Fibroblast of mammary gland (primary cell): ENCODE data around the gene TMEM80.

ENCODE experiments used
- DNase-seq: peaks from one replicate; pipeline ENCODE4 v3.0.0-alpha.2; 2010; ENCODE audit warnings: low read depth
- H3K4me3 ChIP-seq: 2 replicates; pipeline ENCODE4 v1.5.1; 2011; ENCODE audit warnings: low read depth, mild to moderate bottlenecking, low read length, moderate library complexity; ENCODE audit not compliant: control insufficient read depth
- TF ChIP-seq, protein P1 (sequence below): conservative IDR thresholded peaks from 2 replicates; pipeline ENCODE4 v1.5.1; 2011; ENCODE audit warnings: low read depth, low read length, inconsistent platforms; ENCODE audit not compliant: control insufficient read depth, insufficient read depth

Gene TMEM80

DNA sequence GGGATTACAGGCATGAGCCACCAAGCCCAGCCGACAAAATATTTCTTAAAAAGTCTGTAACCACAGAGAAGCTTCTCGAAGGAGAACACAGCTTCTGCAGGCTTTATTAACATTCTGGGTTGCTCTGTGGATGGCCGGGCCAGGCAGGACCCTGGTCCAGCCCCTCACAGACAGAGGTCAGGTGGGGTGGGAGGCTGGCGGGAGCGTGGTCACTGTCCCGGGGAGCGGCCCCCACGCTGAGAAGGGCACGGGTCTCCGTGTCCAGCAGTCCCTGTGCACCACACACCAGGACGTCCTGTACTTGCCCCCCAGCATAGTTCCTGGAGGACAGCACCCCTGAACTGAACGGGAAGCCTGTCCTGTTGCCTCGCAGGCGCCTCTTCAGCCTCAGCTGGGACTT, 39.2 kb upstream of the TMEM80 start:
- no peak for DNase-seq
- H3K4me3 ChIP-seq: no peak overlapping the region
- TF ChIP-seq, protein P1, sequence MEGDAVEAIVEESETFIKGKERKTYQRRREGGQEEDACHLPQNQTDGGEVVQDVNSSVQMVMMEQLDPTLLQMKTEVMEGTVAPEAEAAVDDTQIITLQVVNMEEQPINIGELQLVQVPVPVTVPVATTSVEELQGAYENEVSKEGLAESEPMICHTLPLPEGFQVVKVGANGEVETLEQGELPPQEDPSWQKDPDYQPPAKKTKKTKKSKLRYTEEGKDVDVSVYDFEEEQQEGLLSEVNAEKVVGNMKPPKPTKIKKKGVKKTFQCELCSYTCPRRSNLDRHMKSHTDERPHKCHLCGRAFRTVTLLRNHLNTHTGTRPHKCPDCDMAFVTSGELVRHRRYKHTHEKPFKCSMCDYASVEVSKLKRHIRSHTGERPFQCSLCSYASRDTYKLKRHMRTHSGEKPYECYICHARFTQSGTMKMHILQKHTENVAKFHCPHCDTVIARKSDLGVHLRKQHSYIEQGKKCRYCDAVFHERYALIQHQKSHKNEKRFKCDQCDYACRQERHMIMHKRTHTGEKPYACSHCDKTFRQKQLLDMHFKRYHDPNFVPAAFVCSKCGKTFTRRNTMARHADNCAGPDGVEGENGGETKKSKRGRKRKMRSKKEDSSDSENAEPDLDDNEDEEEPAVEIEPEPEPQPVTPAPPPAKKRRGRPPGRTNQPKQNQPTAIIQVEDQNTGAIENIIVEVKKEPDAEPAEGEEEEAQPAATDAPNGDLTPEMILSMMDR: no peak

DNA sequence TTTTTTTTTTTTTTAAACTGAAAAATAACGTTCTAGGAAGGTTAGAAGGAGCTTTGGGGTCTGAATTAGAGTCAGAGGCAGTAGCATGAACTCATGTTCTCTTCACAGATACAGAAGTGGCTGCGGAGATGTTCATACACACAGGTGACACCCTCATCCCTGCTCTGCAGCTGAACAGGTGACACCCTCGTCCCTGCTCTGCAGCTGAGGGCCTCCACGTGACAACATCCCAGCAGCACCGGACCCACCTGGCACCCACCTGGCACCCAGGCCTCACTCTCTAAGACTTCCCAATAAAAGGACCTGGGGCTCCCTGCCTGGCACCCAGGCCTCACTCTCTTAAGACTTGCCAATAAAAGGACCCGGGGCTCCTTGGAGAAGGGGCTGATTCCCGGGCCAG, 38.8 kb upstream of the TMEM80 start:
- no peak for DNase-seq
- TF ChIP-seq, protein P1: no peak
- H3K4me3 ChIP-seq: no peak overlapping the region

DNA sequence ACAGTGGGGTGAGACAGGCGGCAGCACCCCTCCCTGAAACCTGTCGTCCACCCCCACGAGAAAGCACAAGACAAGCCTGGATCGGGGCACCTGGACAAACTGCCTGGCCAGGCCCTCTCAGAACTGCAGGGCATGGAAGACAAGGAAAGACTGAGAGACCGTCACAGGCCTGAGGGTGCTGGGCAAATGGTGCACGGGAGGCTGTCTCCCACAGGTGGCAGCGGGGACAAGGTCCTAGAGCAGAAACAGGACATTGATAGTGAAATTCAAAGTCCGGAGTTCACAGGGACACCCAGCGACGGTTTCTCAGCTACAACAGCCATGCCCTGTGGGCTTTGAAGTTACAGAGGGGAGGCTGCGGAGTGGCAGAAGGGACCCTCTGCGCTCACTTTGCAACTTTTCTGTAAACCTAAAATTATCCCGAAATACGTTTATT, 37.9 kb upstream of the TMEM80 start:
- no peak overlapping the region for H3K4me3 ChIP-seq
- no peak for DNase-seq
- TF ChIP-seq, protein P1: no peak

DNA sequence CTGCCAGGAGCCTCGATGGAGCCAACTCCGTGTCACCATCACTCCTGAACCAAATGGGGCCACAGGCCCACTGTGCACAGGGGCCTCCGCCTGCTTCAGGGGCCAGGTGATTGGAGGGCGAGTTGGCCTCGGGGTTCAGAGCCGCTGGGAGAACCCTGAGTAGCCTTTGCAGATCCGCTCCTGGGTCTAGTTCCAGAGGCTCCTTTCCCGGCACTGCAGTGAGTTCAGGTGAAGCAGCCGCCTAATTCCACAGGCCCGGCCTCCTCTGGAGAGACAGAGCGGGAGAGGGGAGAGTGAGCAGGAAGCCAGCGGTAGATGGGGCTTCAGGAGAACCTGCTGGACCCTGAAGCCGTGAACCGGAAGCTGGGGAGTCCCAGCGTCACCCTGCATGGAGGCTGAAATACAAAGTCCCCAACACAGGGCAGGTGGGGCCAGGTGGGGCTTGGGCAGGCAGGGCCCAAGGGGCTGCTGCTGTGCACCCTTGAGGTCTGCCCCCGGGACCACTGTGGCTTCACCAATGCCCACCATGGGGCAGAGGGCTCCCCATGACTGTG, 36.0 kb upstream of the TMEM80 start:
- TF ChIP-seq, protein P1: no peak
- no peak overlapping the region for H3K4me3 ChIP-seq
- no peak for DNase-seq

DNA sequence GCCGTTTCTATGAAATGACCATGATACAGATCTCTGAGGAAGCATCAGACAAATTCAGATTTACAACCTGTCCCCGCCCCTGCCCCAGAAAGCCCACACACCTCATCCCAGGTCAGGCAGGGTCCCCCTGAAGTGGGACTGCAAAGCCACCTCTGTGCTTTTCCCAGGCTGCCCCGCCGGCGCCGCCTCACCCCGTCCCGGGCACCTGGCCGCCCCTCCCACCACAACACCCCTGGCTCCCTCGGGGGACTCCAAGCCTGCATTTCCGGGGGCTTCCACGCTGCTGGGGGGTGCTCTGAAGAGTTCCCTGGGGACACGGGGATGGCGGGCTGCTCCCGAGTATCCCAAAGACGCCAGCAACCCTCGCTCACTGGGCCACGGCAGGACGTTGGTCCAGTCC, 35.3 kb upstream of the TMEM80 start:
- TF ChIP-seq, protein P1: no peak

DNA sequence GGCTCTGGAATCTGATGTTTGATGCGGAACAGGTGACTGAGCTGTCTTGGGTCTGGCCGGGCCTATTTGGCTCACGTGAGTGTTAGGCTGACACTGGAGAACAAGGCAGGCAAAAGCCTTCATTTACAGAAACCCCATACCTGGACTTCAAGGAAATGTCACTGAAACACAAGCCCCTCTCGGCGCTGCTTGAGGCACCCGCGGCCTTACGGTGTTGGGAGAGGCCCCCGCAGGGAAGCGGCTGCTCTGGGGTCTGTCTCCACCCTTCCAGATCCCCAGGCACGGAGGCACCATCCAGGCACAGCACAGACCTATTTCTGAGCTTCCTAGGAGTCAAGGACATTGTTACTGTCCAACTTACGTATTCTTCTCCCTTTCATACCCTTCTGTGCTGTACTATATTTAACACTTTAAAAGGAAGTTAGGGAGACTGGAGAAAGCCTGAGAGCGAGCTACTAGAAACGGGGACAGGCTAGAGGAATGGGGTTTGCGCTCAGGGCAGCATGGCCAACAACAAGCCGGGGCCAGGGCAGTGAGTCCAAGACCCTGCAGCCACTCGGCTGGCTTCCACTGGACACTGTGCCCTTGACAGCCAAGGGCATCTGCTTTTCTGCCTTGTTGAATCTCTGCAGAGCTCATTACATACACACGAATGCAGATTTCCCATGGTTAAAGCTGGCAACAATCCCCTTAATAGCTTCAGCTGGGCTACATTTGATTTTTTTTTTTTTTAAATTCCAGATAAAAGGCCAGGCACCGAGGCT, 34.8 kb upstream of the TMEM80 start:
- no peak overlapping the region for H3K4me3 ChIP-seq
- TF ChIP-seq, protein P1: no peak
- DNase-seq: no peak

More for the DNA sequence above, 35.3 kb upstream of the TMEM80 start:
- H3K4me3 ChIP-seq: no peak overlapping the region
- no peak for DNase-seq
